GM19324 (cell line): ENCODE data around the gene NR2E1.

Experiments
- ATAC-seq: cut with Tn5 transposase; IDR thresholded peaks from one replicate; pipeline ENCODE4 v1.9.1; 2021; ENCODE audit warnings: mild to moderate bottlenecking, moderate library complexity; ENCODE audit not compliant: unreplicated experiment, low FRiP score

Gene NR2E1

DNA sequence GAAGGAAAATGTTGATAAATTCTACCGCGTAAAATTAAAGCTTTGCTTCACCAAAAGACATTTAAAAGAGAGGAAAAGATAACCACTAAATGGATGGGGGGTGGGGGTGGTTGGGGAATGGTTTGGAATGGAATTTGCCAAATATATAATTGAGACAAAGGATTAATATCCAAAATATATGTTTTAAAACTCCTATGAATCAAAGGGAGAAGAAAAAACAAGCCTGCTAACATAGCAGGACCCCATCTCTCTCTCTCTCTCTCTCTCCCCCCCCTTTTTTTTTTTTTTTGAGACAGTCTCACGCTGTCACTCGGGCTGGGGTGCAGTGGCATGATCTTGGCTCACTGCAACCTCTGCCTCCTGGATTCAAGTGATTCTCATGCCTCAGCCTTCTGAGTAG lies 13.4 kb upstream of the NR2E1 start:
- no peak for ATAC-seq

DNA sequence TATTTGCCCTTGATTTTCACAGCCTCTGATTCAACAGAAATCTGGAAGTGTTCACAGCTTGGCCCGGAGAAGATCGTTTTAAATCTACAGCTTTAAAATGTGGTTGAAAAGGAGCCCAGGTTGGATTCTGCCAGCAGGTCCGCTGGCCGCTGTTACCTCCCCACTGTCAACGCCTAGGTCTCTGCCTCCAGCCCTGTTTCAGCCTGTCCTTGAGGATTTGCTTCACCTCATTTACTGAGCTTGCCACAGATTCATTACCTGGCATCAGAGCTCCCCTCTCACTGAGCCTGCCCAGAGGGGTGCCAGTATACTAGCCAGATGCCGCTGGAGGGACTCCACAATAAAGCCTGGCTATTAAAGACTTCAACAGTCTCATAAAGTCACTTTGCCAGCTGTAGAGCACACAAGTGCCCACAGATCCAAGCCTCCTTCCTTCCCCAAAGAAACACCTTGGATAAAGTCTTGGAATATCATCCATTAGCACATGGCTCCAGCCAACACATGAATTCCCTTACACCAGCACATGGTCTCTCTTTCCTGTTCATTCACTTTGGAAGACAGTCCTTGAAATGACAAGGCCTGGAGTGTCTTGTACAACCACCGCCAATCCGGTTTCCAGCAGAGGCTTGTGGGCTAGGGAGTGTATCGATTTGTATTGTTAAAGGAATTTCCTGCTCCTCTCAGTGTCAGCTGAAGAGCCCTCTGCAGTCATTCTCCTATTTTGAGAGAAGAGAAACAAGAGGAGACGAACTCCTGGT lies 9.5 kb upstream of the NR2E1 start:
- no peak for ATAC-seq

DNA sequence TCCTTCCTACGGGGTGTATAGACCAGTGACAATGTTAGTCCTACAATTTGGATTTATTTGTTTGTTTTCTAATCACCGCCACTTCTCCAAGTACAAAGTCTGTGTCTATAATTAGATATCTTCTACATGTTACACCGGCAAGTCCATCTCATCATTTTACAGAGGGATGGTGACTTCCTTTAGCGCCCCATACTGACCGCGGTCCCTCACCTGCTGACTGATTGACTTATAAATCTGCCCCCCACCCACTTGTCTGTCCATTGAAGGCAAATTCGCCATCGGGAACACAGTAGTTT lies 8.9 kb upstream of the NR2E1 start:
- no peak for ATAC-seq

DNA sequence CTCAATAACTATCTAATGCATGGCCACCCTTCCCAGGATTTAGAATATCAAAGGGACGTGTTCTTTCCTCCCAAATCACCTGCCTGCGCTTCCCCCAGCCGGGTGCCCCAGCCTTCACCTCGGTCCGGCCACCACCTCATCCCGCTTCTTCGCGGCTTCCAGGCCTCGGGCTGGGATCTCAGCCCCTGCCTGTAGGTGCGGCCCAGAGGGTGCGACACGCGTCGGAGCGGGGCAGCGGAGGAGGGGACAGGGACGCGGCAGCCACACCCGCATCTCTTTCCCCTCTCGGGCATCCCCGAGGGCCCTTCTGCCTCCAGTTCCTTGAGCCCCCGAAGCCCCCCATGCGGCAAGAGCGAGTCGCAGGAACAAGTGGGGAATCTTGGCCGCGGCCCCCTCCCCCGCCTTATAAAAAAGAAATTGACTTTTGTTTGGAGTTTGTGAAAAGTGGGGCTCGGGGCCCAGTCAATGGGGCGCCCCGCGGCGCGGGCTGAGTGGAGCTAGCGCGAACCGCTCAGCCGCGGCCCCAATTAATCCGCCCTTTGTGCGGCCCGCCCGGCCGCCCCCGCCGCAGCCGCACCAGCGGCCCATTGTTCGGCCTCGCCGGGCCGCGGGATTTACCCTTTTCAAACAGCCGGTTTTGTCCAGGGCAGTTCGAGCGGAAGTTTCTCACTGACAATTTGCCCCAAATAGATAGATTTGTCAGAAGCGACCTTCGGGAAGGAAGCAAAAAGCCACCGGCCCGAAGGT lies 8.4 kb upstream of the NR2E1 start:
- no peak for ATAC-seq

DNA sequence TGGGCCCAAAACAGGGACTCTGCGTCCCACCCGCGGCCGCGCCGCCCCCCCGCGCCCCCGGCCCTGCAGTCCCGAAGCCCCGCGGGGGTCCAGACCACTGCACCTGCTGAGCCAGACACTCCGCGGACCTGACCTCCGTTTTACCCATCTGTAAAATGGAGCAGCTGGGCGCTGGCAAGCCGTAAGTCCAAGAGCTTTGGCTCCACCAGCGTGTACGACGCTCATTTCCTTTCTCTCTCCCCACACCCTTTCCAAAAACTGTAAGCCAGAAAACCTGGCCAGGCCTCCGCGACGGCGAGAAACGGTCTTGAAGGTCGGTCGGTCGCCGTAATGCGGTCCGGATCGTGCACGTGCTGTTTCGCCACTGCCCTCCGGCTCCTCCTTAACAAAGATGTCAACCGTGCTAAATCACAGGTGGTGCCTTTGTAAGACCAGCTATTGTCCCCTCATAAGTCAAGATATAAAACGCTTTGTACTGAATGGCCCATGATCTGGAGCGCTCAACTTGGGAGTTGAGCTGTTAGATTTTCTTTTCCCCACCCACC lies 7.8 kb upstream of the NR2E1 start:
- no peak for ATAC-seq

DNA sequence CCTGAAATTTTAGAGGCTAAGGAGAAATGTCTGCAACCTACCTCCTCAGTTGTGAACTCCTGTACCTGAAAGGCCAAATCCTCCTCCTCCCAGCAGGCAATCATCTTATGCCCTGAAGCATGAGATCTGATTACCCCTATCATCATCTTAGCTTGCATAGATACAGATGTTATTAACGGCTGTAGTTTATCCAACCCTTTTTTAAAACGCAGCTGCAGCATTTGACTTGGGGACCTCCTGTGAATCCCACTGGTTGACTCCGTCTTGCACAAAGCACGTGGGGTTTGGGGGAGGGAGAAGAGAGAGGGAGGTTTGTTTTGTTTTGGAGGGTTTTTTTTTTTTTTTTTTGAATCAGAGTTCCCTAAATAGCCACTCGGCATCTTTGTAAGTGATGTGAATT lies 5.8 kb upstream of the NR2E1 start:
- ATAC-seq, result no peak

DNA sequence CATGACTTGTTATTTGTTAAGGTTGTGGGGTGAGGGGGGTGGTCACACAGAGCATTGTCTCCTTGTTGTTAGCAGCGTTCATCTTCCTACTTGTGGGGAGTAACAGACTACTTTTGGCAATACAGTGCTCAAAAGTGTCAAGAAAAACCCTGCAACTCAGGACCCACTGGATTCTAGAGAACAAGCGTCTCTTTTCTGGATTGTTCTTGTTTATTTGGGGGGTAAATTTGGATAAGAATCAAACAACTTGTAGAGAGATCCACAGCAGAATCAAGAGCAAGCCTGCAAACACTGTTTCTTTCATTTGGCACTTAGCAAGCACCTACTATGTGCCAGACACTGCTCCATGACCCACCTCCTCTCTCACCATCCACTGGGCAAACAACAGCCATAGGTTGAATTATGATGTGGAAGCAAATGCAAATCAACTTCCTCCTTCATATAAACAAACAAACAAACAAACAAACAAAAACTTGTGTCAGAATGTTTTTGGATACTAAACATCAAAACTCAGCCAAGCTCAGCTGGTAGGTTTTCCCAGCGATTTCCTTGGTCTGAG lies 4.0 kb upstream of the NR2E1 start:
- no peak for ATAC-seq

DNA sequence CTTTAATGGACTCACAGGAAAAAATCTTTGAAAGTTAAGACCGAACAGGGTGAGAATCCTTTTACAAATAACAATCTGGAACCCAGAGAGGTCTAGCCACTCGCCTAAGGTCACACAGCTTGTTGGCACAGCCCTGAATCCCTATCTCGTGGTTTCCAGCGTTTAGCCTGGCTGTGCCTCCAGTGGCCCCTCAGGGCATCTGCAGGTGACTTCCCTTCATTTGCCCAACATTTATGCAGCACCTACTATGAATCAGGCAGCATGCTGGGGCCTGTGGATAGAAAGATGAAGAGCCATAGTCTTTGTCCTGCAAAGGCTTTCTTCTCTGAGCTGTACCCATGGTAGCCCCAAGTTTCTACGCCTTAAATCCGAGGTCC lies 2.6 kb upstream of the NR2E1 start:
- ATAC-seq, result no peak

DNA sequence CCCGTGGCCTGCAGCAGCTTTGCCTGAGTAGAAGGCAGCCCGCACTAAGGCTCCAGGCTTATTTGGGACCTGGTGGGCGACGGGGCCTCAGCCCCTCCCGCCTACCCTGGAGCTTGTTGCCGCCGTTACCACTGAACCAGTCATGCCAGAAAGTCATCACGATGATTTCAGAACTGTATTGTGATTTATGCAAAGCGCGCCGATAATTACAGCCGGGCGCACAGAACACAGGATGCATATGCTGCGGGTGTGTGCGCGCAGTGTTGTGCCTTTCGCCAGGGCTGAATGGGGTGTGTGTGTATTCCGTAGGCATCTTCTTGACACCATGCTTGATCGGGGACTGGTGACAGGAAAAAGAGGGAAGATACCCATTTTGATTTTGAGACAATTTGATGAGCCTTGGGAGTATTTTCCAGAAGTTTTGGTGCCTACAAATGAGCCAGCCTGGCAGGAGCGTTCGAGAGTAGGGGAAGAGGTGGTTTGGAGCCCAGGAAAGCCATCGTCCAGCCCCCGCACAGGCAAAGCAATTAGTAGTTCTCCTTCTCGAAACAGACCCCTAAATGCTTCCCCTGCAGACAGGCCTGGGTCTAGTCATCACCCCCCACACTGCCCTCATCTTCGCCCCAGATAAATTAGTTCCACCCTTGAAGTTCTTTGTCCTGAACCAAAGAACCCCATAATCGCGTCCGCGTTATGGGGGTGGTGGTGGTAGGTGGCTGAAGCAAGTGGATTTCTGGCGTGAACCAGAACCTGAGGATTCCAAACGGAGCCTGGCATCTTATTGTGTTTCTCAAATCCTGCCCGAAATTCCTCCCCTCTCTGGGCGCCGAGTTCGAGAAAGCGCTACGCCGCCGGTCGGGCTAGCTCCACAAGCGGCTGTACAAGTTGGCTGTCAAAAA lies 1.9 kb upstream of the NR2E1 start:
- ATAC-seq, result no peak

DNA sequence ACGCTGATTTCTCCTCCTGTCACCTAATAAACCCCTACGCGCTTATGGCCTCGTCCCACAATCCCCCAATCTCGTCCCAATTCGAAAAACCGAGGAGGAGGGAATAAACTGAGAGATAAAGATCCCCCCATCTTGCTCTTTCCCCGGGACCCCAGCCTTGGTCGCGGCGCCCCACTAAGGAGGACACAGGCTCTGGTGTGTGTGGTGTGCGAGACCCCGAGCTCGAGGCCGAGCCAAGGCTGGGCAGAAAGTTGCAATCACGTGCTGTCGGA lies 1.3 kb upstream of the NR2E1 start:
- no peak for ATAC-seq

DNA sequence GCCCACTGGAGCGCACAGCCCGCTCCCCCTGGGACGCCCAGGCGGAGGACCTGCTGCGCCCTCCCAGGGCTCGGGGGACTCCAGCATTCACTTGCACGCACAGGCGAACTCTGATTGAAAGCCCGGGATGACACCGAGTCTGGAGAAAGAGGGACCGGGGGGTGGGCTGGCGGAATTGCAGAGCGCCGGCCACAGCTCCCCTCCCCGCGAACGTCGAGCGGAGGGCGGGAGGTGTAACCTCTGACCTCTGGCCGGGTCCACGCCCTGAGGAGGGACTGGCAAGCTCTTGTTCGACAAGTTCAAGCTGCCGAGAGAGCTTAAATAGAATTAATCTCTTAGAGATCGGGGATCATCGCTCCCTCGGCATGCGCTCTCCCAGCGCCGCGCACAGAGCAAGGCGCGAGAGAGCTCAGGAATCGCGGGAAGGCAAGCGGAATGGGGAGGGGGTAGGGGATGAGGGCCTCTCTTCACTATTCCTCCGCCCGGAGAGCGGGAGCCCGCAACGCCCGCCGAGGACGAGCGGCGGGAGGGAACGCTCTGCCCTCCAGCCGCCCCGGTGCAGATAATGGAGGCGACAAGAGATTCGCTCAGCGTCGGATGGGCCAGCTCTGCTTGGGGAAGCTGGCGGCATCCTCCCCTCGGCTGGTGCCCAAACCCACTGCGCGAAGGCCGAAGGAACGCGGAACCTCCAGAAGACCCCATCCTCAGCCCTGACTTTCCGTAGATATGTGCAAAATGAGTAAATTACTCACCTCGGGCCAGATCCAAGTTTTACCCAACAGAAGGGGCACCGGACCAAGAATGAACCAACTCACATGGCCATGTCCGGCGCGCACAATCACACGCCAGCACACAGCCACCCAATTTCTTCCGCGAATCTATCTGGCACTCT lies 761 bp upstream of the NR2E1 start:
- no peak for ATAC-seq

DNA sequence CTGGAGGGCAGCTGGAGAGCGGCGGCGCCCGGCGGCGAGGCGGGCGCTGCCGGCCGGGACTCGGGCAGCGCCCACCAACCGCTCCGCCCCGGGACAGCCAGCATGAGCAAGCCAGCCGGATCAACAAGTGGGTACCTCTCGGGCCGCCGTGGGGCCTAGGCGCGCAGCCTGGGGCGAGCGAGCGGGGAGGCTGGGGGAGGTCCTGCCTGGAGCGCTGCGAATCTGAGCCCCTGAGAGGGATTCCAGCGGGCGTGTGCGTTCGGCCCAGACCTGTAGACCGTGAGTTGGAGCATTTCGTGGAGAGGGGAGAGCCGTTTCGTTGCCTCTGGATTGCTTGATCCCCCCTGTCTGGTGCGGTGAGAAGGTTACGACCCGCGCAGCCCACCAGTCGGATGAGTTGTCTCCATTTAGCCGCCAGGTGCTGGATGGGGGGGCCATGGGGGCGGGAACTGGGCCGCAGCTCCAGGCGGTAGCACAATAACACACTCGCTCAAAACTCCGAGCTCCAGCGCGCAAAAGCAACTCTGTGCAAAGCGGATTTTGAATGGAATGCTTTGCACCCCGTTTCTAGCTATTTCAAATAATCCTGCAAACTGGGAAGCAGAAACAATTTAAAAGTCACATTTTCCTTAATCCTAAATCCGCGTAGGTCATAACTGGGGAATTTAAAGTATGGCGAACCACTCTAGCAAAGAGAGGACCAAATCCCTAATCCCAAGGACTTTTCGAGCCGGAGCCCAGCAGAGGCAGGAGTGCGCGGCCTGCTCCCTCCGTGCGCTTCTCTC lies 1.0 kb downstream of the NR2E1 start:
- ATAC-seq, result no peak

DNA sequence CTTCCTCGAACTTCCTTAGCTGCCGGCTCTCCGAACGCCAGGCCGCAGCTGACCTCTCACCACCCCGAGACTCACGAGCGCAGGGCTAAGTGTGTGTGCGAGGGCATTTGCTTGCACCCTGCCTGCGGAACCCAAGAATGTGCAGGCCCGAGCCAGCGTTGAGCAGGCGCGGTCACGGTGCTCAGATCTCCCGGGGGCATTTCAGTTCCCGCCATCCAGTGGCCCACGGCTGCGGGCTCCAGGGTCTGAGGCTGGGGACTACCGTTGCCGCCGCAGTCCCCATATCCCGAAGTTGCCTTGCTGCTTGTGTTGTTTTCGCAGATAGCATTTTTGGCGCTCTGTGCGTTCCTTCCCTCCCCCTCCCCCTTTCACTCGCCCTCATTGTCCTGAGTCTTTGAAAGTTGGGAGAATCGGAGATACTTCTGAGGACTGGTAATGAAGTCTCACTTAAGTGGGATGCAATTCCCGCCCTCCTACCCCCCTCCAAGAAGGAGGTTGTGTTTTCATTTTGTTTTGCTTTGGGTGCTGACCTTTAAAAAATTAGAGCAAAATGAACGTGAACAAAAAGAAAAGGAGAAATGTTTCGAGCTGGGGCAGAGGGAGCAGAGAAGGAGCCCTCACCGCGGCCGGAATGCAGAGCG lies 1.7 kb downstream of the NR2E1 start:
- ATAC-seq, result no peak

DNA sequence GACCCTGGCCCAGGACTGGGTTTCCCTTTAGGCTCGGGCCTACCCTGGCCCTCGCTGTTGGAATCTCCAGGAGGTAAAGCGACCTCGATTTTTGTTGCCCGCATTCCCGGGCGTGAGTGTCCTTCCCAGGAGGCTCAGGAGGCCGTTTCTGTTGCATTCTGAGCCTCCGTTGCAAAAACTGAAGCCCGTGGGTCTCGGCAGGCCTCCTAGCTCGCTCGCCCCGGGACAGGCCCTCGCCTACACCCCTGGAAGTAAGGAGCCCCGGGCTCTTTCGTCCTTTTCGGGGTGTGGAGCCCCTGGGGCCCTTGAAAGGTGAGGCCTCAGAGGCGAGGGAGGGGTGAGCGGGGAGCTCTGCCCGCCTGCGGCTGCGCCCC lies 2.3 kb downstream of the NR2E1 start:
- no peak for ATAC-seq

DNA sequence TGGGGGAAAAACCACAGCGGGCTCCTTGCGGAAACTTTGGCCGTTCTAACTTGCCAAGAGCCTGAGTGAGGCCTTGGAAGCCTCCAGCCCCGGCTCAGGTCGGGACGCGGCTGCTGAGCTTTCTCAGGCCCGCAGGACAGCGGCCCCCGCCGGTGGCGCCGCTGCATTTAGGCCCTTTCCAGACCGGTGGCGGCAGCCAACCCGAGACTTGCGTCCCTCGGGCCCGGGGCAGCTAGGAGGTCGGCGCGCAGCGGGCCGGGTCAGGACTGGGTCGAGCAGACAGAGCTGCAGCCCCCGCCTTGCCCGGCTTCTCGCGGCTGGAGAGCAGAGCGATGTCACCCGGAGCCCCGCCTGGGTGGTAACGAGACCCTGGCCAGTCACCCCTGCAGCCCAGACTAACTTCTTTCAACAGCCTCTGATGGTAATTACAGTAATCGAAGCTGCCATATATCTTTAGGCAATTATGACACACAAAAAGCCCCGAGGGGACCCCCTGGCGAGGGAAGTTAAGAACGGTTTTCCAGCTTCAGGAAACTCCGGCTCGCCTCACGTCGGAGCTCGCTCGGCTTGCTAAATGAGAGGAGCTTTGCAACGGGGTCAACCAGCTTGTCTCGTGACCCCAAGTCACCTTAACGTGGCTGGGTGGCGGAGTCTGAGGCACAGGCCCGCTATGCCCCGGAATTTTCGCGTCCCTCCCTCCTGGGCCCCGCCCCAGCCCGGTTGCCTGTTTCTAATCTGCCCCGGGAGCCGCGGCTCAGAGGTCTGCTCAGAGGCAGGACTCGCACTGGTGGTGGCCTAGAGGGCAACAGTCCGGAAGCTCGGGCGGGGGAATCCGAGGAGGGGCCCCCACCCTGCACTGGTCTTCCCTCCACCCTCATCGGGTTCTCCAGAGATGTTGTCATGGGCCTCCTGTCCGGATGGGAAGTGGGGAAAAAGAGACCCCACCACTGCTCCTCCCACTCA lies 3.0 kb downstream of the NR2E1 start:
- no peak for ATAC-seq

DNA sequence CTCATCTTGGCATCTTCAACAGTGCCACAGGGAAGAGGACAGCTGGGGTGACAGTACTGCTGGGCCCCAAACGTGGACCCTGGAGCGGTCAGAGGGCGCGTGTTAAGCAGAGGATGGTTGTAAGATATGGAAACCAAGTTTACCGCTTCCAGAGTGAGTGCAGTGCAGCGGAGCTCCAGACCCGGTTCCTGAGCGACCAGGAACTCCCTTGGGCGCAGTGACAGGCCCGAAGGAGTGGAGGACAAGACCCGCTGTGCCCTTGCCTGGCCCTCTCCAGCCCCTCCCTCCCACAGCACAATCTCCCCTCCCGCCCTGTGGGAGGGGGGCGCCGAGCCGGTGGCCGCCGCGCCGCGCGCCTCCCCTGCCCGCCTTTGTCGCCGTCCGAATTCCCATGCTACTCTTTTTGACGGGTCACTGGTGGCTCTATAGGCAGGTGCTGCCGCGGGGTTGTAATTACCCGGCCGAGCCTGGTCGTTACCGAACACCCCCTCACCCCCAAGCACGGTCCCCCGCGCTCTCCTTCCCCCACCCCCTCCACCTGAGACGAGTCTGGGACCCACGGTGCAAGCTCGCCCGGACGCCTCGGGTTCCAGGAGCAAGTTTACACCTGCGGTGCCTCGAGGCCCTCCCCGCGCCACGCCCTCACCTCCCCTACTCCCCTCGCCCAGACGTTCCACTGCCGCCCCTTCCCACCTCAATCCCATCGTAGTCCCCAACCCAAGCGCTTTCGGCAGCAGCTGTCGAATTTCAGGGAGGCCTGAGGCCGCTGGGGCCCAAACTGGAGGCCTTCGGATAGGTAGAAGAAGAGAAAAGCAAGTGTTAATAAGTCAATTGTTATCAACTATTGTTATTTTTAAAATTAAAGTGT lies 3.9 kb downstream of the NR2E1 start:
- ATAC-seq, result no peak
